OCI-LY7 (cell line): Measurements from ENCODE around the gene TTC34. TPM values are rescaled to one million over a fixed set of nuclear protein-coding genes. Genes with fewer than 3 reads are reported as not detected.

ENCODE experiments used
- Bru-seq: library from RNA; stranded (reverse); fragments of 400-500 nt; gene quantifications from one replicate; lab custom pipeline; 2021; lab: Mats Ljungman, UMichigan
- BruChase-seq, 2 experiments: library from RNA; stranded (reverse); fragments of 400-500 nt; gene quantifications; one replicate each; lab custom pipeline; 2021; lab: Mats Ljungman, UMichigan
- BruUV-seq: library from RNA; stranded (reverse); fragments of 400-500 nt; replicated peaks from 2 replicates; lab custom pipeline; 2021; lab: Mats Ljungman, UMichigan
- CTCF ChIA-PET: fragments of 300-600 bp; sonication (Branson Sonifier 250); formaldehyde crosslinking; loops from one replicate; lab custom pipeline; 2022; ENCODE audit warnings: antibody characterized with exemption; ENCODE audit not compliant: unreplicated experiment; lab: Charles Lee
- POLR2A ChIA-PET: fragments of 300-600 bp; sonication (Branson Sonifier 250); formaldehyde crosslinking; loops from one replicate; lab custom pipeline; 2022; ENCODE audit warnings: antibody characterized with exemption; lab: Charles Lee
- DNase-seq: peaks from one replicate; pipeline ENCODE4 v3.0.0-alpha.2; 2015; ENCODE audit warnings: low spot score
- H2AFZ ChIP-seq: fragments of 200-600 bp; sonication (generic), shearing (Covaris generic); 2 replicates; pipeline ENCODE4 v1.6.1; 2014; ENCODE audit warnings: mild to moderate bottlenecking, antibody characterized with exemption, low read length, moderate library complexity
- H3K27ac ChIP-seq: fragments of 200-600 bp; sonication (generic); 2 replicates; pipeline ENCODE4 v1.5.1; 2014; ENCODE audit warnings: mixed run types, low read depth, mild to moderate bottlenecking, moderate library complexity, low read length, inconsistent platforms; ENCODE audit not compliant: poor library complexity, severe bottlenecking
- H3K36me3 ChIP-seq: fragments of 200-600 bp; sonication (generic); 2 replicates; pipeline ENCODE4 v1.6.1; 2014; ENCODE audit warnings: mild to moderate bottlenecking, antibody characterized with exemption, low read length, moderate library complexity, mixed read lengths; ENCODE audit not compliant: insufficient read depth
- H3K4me1 ChIP-seq: fragments of 200-600 bp; sonication (generic); 2 replicates; pipeline ENCODE4 v1.5.1; 2014; ENCODE audit warnings: mild to moderate bottlenecking, low read length; ENCODE audit not compliant: insufficient read depth, poor library complexity, severe bottlenecking
- H3K4me2 ChIP-seq: fragments of 200-600 bp; sonication (generic); 2 replicates; pipeline ENCODE4 v1.6.1; 2014; ENCODE audit warnings: mild to moderate bottlenecking, low read length
- H3K4me3 ChIP-seq: fragments of 200-600 bp; sonication (generic); 2 replicates; pipeline ENCODE4 v1.5.1; 2014; ENCODE audit warnings: mild to moderate bottlenecking, low read depth, low read length; ENCODE audit not compliant: poor library complexity, severe bottlenecking
- H3K79me2 ChIP-seq: fragments of 200-600 bp; sonication (generic); 2 replicates; pipeline ENCODE4 v1.6.1; 2016; ENCODE audit warnings: low read depth, mild to moderate bottlenecking, low read length, moderate library complexity, mixed read lengths; ENCODE audit not compliant: insufficient read depth
- H3K9me2 ChIP-seq: fragments of 200-600 bp; sonication (generic); 2 replicates; pipeline ENCODE4 v1.6.1; 2016; ENCODE audit warnings: mild to moderate bottlenecking, low read length, mixed read lengths; ENCODE audit not compliant: insufficient read depth
- H3K9me3 ChIP-seq: fragments of 200-600 bp; sonication (generic); 2 replicates; pipeline ENCODE4 v1.6.1; 2014; ENCODE audit warnings: mild to moderate bottlenecking, mixed run types, low read length, mixed read lengths
- H4K20me1 ChIP-seq: fragments of 200-600 bp; sonication (generic); 2 replicates; pipeline ENCODE4 v1.6.1; 2014; ENCODE audit warnings: mild to moderate bottlenecking, antibody characterized with exemption, low read length, moderate library complexity, mixed read lengths; ENCODE audit not compliant: insufficient read depth
- EZH2phosphoT487 ChIP-seq: fragments of 200-600 bp; sonication (generic); IDR thresholded peaks from 2 replicates; pipeline ENCODE4 v1.6.1; 2018; ENCODE audit warnings: low read depth, borderline replicate concordance, mild to moderate bottlenecking, mixed run types, antibody characterized with exemption, low read length, moderate library complexity, mixed read lengths
- intact Hi-C: fragments of 100-400 bp; cut with micrococcal nuclease; formaldehyde crosslinking; loops from one replicate; pipeline ENCODE4 v1.10.0; 2022; ENCODE audit not compliant: unreplicated experiment
- long read RNA-seq: library from polyadenylated mRNA; stranded (forward); transcript quantifications from one replicate; pipeline ENCODE4 v2.0.0, GENCODE V29; 2022
- total RNA-seq, 2 experiments: library from RNA; depleted of rRNA in 1 of 2; stranded (reverse); fragments of >200 nt in 1 of 2; shearing (Covaris generic) in 1 of 2; gene quantifications; 2 replicates each; pipeline ENCODE4 v1.2.3, GENCODE V29; 2014 to 2022
- TF ChIP-seq, protein P1 (sequence below): fragments of 200-600 bp; sonication (generic); conservative IDR thresholded peaks from 2 replicates; pipeline ENCODE4 v1.5.1; 2014; ENCODE audit warnings: mild to moderate bottlenecking, antibody characterized with exemption, low read length, moderate library complexity, mixed read lengths

TTC34 gene, protein sequence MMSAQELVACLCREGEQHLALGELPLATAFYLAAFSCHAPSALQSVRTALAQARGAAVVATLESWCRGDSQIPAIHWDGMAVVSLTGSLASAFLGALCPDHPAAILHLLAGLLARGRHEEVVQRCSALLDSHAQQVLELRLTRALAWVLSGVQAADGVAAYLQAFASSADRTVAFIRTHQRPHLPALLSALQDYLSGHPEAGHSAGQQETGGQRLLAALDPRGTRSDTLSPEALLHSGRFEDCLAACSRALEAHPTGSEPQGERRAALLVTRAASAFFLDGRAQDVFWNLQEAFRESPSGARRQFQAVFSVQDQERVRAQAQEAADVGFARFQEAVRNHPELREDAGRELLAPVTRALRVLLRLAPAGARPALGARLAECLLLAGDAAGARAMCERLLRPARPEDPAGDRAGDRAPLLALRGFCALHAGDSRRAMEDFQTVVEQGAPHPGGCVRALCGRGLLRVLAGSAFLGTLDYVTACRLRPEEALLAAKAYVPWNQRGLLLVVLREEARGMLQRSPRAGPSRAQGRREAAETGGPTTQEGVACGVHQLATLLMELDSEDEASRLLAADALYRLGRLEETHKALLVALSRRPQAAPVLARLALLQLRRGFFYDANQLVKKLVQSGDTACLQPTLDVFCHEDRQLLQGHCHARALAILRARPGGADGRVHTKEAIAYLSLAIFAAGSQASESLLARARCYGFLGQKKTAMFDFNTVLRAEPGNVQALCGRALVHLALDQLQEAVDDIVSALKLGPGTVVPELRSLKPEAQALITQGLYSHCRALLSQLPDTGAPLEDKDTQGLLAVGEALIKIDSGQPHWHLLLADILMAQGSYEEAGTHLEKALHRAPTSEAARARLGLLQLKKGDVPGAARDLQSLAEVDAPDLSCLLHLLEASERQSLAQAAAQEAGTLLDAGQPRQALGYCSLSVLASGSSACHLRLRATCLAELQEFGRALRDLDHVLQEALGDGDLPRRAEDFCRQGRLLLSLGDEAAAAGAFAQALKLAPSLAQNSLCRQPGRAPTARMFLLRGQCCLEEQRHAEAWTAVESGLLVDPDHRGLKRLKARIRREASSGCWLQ
- 0.77 and 1.1 TPM in 2 replicates for total RNA-seq (2014; rRNA removed; shearing (Covaris generic))
- 2.2 TPM in 2 replicates for total RNA-seq (2022)
- percentile 14 among the genes with signal in this experiment for Bru-seq, nascent RNA
- BruChase-seq, experiment 1, labeled RNA remaining after a 6-hour chase: percentile 11 among the genes with signal in this experiment
- percentile 8 among the genes with signal in this experiment for BruChase-seq, experiment 2, labeled RNA remaining after a 2-hour chase
- long read RNA-seq, partial matches to known transcripts: 0 of 2 reads
- long read RNA-seq, other reads (novel, unspliced or antisense): 2 of 2 reads

DNA sequence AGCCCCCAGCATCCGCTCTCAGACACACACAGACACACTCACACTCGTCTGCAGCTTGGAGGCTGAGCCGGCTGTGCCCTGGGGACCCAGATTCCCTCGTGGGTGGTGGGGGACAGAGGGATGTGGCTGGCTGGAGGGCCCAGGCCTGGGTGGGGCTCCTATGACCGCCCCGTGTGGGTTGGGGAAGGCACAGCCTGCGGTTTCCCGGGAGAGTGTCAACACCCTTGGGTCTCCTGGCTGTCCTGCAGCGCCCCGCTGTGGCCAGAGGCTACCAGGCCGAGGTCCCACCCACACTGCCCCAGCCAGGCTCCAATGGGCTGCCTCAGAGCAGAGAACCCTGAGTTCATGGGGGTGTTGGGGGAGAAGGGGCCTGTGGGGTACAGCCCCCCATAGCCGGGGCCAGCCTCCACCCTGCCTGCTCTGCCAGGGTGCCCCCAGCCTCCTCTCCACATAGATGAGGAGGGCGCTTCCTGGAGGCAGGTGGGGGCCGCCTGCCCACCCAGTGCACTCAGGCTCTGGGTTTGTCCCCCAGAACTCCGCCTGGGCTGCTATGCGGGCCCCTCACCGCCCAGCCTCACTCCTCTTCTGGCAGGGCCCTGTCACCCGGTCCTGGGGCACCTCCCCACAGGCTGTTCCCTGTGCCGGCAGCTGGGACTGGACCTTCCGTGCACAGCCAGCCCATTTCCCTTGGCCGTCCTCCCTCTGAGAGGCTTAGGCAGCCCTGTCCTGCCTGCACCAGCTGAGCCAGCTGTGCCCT is at the start of gene TTC34:
Gene TTC34 (minus strand): TSS at position 159 of the 757 bp plus-strand sequence. CDS start 866 bp downstream, outside the sequence.
- no peaks in the 10 kb centered on the region for H4K20me1 ChIP-seq
- H3K9me2 ChIP-seq: no peaks in the 10 kb centered on the region
- H3K27ac ChIP-seq: no peak within 1 kb of the TSS
- no TSS peak for BruUV-seq
- no peak for TF ChIP-seq EZH2phosphoT487
- TF ChIP-seq, protein P1, sequence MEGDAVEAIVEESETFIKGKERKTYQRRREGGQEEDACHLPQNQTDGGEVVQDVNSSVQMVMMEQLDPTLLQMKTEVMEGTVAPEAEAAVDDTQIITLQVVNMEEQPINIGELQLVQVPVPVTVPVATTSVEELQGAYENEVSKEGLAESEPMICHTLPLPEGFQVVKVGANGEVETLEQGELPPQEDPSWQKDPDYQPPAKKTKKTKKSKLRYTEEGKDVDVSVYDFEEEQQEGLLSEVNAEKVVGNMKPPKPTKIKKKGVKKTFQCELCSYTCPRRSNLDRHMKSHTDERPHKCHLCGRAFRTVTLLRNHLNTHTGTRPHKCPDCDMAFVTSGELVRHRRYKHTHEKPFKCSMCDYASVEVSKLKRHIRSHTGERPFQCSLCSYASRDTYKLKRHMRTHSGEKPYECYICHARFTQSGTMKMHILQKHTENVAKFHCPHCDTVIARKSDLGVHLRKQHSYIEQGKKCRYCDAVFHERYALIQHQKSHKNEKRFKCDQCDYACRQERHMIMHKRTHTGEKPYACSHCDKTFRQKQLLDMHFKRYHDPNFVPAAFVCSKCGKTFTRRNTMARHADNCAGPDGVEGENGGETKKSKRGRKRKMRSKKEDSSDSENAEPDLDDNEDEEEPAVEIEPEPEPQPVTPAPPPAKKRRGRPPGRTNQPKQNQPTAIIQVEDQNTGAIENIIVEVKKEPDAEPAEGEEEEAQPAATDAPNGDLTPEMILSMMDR: peak; percentile 69
- H3K4me1 ChIP-seq: no peaks in the 10 kb centered on the region
- H3K79me2 ChIP-seq: no peaks in the 10 kb centered on the region
- POLR2A ChIA-PET: no interaction called here
- H3K4me2 ChIP-seq: no peak within 1 kb of the TSS
- no peaks in the 10 kb centered on the region for H3K9me3 ChIP-seq
- H2AFZ ChIP-seq: no peak within 1 kb of the TSS
- no peak within 1 kb of the TSS for H3K4me3 ChIP-seq
- CTCF ChIA-PET: no interaction called here
- intact Hi-C loops: no loop called here
- no peaks in the 10 kb centered on the region for H3K36me3 ChIP-seq
- peak; percentile 40 for DNase-seq

DNA sequence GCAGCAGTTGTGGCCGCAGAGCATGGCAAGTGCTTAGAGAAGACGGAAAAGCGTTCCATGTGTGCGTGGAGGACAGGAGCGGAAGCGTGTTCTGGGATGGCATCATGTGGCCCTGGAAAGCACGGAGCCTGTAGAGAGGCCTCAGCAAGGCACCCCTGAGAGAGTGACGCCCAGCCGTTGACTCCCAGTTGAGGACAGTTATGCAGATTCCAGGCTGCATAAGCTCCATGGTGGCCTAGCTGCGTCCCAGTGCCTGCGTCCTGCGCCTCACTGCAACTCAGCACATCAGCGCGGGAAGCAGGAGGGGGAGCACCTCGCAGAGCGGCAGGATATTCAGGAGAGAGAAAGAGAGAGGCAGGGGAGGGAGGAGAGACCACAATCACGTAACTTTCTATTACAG is 49.0 kb upstream of the TTC34 start:
- no peak for DNase-seq
- Histone ChIP-seq H3K27ac (no peak overlapping the region), H2AFZ (no peak overlapping the region), H3K9me2 (no peaks in the 10 kb centered on the region), H3K36me3 (no peaks in the 10 kb centered on the region), H3K4me1 (no peaks in the 10 kb centered on the region), H4K20me1 (no peaks in the 10 kb centered on the region), H3K9me3 (no peaks in the 10 kb centered on the region), H3K79me2 (no peaks in the 10 kb centered on the region), H3K4me2 (no peak overlapping the region), H3K4me3 (no peak overlapping the region)
- intact Hi-C loops: no loop called here
- TF ChIP-seq EZH2phosphoT487: no peak
- TF ChIP-seq, protein P1: no peak
- no TSS peak for BruUV-seq
- POLR2A ChIA-PET: no interaction called here
- CTCF ChIA-PET: no interaction called here
